Mesothelial cell of epicardium (in vitro differentiated cells): ENCODE data around the gene NUP35. TPM values are rescaled to one million over a fixed set of nuclear protein-coding genes. Genes with fewer than 3 reads are reported as not detected.

Source experiments
- DNase-seq, 2 experiments: peaks; one replicate each; pipeline ENCODE4 v3.0.0; 2021; ENCODE audit warnings: low spot score in 2 of 2; ENCODE audit not compliant: unreplicated experiment in 2 of 2
- H3K27ac Mint-ChIP-seq: 2 replicates; pipeline ENCODE4 v1.8.0; 2021; ENCODE audit warnings: mixed read lengths
- H3K27me3 Mint-ChIP-seq: 2 replicates; pipeline ENCODE4 v1.8.0; 2021; ENCODE audit warnings: low read depth, mixed read lengths
- H3K36me3 Mint-ChIP-seq: 2 replicates; pipeline ENCODE4 v1.8.0; 2021; ENCODE audit warnings: mixed read lengths
- H3K4me1 Mint-ChIP-seq: 2 replicates; pipeline ENCODE4 v1.8.0; 2021; ENCODE audit warnings: mixed read lengths
- H3K4me3 Mint-ChIP-seq: 2 replicates; pipeline ENCODE4 v1.8.0; 2021; ENCODE audit warnings: mild to moderate bottlenecking, moderate library complexity, mixed read lengths
- H3K9me3 Mint-ChIP-seq: 2 replicates; pipeline ENCODE4 v1.8.0; 2021; ENCODE audit warnings: mixed read lengths
- CTCF ChIP-seq: fragments of 200-600 bp; sonication (generic); IDR thresholded peaks from one replicate; pipeline ENCODE4 v1.5.0; 2021; ENCODE audit warnings: antibody characterized with exemption; ENCODE audit not compliant: unreplicated experiment
- total RNA-seq: library from RNA; stranded (reverse); gene quantifications from 3 replicates; pipeline ENCODE4 v1.2.1, GENCODE V29; 2021

The NUP35 gene
- total RNA-seq, 1 donor from 2014 or later: 17.0 TPM

GRCh38 chr2:183105402-183106134 is 18.7 kb upstream of the NUP35 start:
- no peaks in the 10 kb centered on the region for H3K4me1 Mint-ChIP-seq
- TF ChIP-seq CTCF: no peak
- H3K9me3 Mint-ChIP-seq: no peaks in the 10 kb centered on the region
- no peak for DNase-seq
- no peak overlapping the region for H3K27ac Mint-ChIP-seq
- no peaks in the 10 kb centered on the region for H3K27me3 Mint-ChIP-seq
- H3K4me3 Mint-ChIP-seq: no peak overlapping the region
- no peaks in the 10 kb centered on the region for H3K36me3 Mint-ChIP-seq

GRCh38 chr2:183112577-183112976 is 11.7 kb upstream of the NUP35 start:
- TF ChIP-seq CTCF: no peak
- Mint-ChIP-seq H3K27me3 (peaks cover 22% of the 10 kb centered on the region), H3K4me1 (no peaks in the 10 kb centered on the region), H3K9me3 (no peaks in the 10 kb centered on the region), H3K27ac (no peak overlapping the region), H3K36me3 (no peaks in the 10 kb centered on the region), H3K4me3 (no peak overlapping the region)
- DNase-seq: no peak

GRCh38 chr2:183113630-183114029 is 10.6 kb upstream of the NUP35 start:
- Mint-ChIP-seq H3K4me1 (no peaks in the 10 kb centered on the region), H3K27ac (no peak overlapping the region), H3K36me3 (no peaks in the 10 kb centered on the region), H3K27me3 (peaks cover 22% of the 10 kb centered on the region), H3K4me3 (no peak overlapping the region), H3K9me3 (no peaks in the 10 kb centered on the region)
- no peak for TF ChIP-seq CTCF
- no peak for DNase-seq

DNA sequence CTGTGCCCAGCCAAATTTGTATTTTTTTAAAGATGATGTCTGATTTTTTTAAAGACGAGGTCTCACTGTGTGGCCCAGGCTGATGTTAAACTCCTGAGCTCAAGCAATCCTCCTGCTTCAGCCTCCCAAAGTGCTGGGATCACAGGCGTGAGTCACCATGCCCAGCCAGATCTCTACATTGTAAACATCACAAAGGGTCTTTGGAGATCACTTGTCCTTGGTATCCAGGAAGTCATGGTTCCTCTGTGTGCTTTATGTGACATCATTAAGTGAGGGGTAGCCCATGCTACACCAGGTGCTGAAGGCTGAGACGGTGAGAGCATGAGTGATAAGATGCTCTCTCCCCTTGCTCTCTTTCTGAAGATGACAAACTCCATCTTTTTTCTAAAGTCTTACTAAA is 7.0 kb upstream of the NUP35 start:
- no peaks in the 10 kb centered on the region for H3K4me1 Mint-ChIP-seq
- H3K27ac Mint-ChIP-seq: no peak overlapping the region
- DNase-seq: no peak
- H3K4me3 Mint-ChIP-seq: no peak overlapping the region
- no peaks in the 10 kb centered on the region for H3K9me3 Mint-ChIP-seq
- no peaks in the 10 kb centered on the region for H3K36me3 Mint-ChIP-seq
- peaks cover 26% of the 10 kb centered on the region for H3K27me3 Mint-ChIP-seq
- no peak for TF ChIP-seq CTCF

GRCh38 chr2:183123117-183123958 is 905 bp upstream of the NUP35 start:
- DNase-seq: no peak
- Mint-ChIP-seq H3K27me3 (peaks cover 5% of the 10 kb centered on the region), H3K9me3 (no peaks in the 10 kb centered on the region), H3K4me3 (peak overlapping the region; percentile 96), H3K27ac (peak overlapping the region; percentile 99), H3K4me1 (peaks cover 21% of the 10 kb centered on the region), H3K36me3 (no peaks in the 10 kb centered on the region)
- no peak for TF ChIP-seq CTCF
